Measurements from ENCODE around the gene PTPRK. TPM values are rescaled to one million over a fixed set of nuclear protein-coding genes. Genes with fewer than 3 reads are reported as not detected.

Gene PTPRK
- total RNA-seq, 4 donors from 2014 or later: 7.3 to 22.9 (median 13.0) TPM

DNA sequence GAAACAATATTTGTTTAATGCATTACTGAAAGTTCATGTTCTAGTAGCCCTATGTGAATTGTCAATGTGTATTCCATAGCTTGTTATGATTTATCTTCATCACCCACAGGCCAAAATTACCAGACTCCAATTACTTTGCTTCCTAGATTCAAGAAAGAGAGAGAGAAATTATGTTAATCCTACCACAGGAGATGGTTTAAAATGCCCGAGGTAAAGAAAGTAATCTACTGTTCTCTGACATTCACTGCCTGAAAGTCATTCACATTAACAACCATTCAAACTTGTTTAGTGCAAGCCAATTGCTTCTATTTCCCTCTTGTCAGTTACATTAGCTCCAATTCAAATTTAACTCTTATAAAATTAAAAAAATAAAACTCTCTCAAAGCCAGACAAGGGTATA is 359.1 kb downstream of the PTPRK start:
- Histone ChIP-seq H3K4me3 (no peak overlapping the region), H3K27me3 (no peaks in the 10 kb centered on the region), H3K27ac (no peak overlapping the region), H3K4me1 (peaks cover 0 to 8% of the 10 kb centered on the region in 2 donors), H3K36me3 (no peaks in the 10 kb centered on the region), H3K9me3 (no peaks in the 10 kb centered on the region)
- TF ChIP-seq, protein P1, sequence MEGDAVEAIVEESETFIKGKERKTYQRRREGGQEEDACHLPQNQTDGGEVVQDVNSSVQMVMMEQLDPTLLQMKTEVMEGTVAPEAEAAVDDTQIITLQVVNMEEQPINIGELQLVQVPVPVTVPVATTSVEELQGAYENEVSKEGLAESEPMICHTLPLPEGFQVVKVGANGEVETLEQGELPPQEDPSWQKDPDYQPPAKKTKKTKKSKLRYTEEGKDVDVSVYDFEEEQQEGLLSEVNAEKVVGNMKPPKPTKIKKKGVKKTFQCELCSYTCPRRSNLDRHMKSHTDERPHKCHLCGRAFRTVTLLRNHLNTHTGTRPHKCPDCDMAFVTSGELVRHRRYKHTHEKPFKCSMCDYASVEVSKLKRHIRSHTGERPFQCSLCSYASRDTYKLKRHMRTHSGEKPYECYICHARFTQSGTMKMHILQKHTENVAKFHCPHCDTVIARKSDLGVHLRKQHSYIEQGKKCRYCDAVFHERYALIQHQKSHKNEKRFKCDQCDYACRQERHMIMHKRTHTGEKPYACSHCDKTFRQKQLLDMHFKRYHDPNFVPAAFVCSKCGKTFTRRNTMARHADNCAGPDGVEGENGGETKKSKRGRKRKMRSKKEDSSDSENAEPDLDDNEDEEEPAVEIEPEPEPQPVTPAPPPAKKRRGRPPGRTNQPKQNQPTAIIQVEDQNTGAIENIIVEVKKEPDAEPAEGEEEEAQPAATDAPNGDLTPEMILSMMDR (IDR thresholded peaks at IDR 0.05 in 4 of 5, conservative IDR thresholded peaks at IDR 0.05 in 1 of 5): no peak
- TF ChIP-seq POLR2A (IDR thresholded peaks at IDR 0.05): no peak
- intact Hi-C loops (cut with DNase I; ENCODE audit: low total_unique reads) (no loop called here), in situ Hi-C loops (cut with MboI; ENCODE audit: low sequenced_read_pairs in 4 of 4) (no loop called here)
- no peak for DNase-seq
- no peak for ATAC-seq

DNA sequence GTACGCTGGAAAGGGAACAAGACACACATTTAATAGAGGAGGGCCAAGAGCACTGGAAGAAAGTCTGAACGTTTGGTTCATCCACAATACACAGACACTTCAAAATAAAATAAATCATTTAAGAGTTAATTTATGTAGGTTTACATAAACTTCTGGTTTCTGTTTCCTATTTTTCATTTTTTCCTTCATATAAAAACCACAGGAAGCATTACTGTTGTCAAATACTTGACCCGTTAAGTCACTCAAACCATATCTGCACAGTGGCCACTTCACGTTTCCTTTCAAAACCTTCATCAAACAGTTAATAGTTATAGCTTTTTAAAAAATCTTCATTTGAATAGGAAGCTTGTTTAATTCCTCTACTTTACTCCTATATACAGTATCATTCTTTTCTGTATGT is 361.9 kb downstream of the PTPRK start:
- ATAC-seq: no peak
- TF ChIP-seq POLR2A (IDR thresholded peaks at IDR 0.05): no peak
- TF ChIP-seq, protein P1 (IDR thresholded peaks at IDR 0.05 in 4 of 5, conservative IDR thresholded peaks at IDR 0.05 in 1 of 5): no peak
- Histone ChIP-seq H3K27me3 (no peaks in the 10 kb centered on the region), H3K4me1 (no peaks in the 10 kb centered on the region), H3K27ac (no peak overlapping the region), H3K9me3 (no peaks in the 10 kb centered on the region), H3K36me3 (no peaks in the 10 kb centered on the region), H3K4me3 (no peak overlapping the region)
- in situ Hi-C loops (cut with MboI; ENCODE audit: low sequenced_read_pairs in 4 of 4): no loop called here
- intact Hi-C loops (cut with DNase I; ENCODE audit: low total_unique reads): no loop called here
- DNase-seq: no peak

DNA sequence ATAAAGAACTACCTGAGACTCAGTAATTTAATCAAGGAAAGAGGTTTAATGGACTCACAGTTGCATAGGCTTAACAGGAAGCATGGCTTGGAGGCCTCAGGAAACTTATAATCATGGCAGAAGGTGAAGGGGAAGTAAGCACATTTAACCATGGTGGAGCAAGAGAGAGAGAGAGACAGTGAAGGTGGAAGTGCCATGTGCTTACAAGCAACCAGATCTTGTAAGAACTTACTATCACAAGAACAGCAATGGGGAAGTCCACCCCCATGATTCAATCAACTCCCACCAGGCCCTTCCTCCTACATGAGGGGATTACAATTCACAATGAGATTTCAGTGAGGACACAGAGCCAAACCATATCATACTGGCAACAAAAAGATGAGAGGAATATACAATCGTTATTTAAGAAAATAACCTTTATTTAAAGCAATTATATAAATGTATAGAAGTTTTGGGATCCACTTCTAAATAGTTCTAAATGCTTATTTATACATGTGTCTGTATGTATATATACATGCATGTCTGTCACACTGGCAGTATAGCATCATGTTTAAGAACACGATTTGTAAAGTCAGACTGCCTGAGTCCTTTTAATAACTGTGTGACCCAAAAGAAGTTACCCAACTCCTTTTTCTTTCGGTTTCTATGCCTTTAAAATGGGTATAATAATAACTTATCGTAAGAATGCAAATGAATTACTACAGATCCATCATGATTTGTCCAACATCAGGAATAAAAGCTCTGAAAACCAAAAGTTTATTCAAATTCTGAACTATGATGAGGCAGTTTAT is 363.9 kb downstream of the PTPRK start:
- Histone ChIP-seq H3K36me3 (no peaks in the 10 kb centered on the region), H3K9me3 (no peaks in the 10 kb centered on the region), H3K4me1 (no peaks in the 10 kb centered on the region), H3K27ac (no peak overlapping the region), H3K4me3 (no peak overlapping the region), H3K27me3 (no peaks in the 10 kb centered on the region)
- in situ Hi-C loops (cut with MboI; ENCODE audit: low sequenced_read_pairs in 4 of 4): no loop called here
- TF ChIP-seq POLR2A (IDR thresholded peaks at IDR 0.05): no peak
- TF ChIP-seq, protein P1 (IDR thresholded peaks at IDR 0.05 in 4 of 5, conservative IDR thresholded peaks at IDR 0.05 in 1 of 5): no peak
- intact Hi-C loops (cut with DNase I; ENCODE audit: low total_unique reads): no loop called here
- ATAC-seq: no peak
- DNase-seq: no peak

DNA sequence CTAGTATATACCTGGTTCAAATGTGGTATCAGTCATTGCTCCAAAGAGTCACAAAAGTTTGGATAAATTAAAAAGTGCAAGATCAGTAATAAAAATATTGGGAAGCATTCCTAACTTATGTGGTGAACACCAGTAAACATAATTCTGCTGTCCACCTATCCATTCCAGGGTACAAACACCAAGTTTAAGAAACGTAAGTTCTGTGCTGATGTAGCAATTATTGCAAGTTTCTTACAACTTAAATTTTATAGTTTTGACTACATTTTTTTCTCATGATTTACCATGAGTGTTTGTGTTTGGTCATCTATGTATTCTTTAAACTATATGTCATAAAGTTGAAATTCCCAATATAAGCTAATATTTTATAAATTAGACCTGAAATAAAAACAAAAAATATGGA is 364.6 kb downstream of the PTPRK start:
- H3K27ac ChIP-seq: no peak overlapping the region
- ATAC-seq (no peak), DNase-seq (no peak)
- no peaks in the 10 kb centered on the region for H3K9me3 ChIP-seq
- H3K4me3 ChIP-seq: no peak overlapping the region
- no peaks in the 10 kb centered on the region for H3K4me1 ChIP-seq
- in situ Hi-C loops (cut with MboI; ENCODE audit: low sequenced_read_pairs in 4 of 4): no loop called here
- TF ChIP-seq, protein P1 (IDR thresholded peaks at IDR 0.05 in 4 of 5, conservative IDR thresholded peaks at IDR 0.05 in 1 of 5): no peak
- no peak for TF ChIP-seq POLR2A (IDR thresholded peaks at IDR 0.05)
- intact Hi-C loops (cut with DNase I; ENCODE audit: low total_unique reads): no loop called here
- H3K36me3 ChIP-seq: no peaks in the 10 kb centered on the region
- H3K27me3 ChIP-seq: no peaks in the 10 kb centered on the region
